ENCODE measurements around the gene EXOC6. TPM values are rescaled to one million over a fixed set of nuclear protein-coding genes. Genes with fewer than 3 reads are reported as not detected.

The EXOC6 gene
- total and polyA plus RNA-seq, 2 of the 13 experiments (the other 11 are each of a cell fraction or from before 2014, with no cell fraction given), result 22.2 to 29.2 TPM

- TF ChIP-seq IKZF5 (CRISPR knock-in tag; IDR thresholded peaks at IDR 0.05), result no peak
- no peak for TF ChIP-seq MYC (CRISPR knock-in tag; IDR thresholded peaks at IDR 0.05; ENCODE audit: borderline replicate concordance)
- no peak for TF ChIP-seq ZFAT (CRISPR knock-in tag; conservative IDR thresholded peaks at IDR 0.05)
- TF ChIP-seq HOXA7 (CRISPR knock-in tag; IDR thresholded peaks at IDR 0.05), result no peak
- TF ChIP-seq ELF3 (CRISPR knock-in tag; IDR thresholded peaks at IDR 0.05), result peak; percentile 80
- no peak for TF ChIP-seq ZNF431 (CRISPR knock-in tag; IDR thresholded peaks at IDR 0.05; ENCODE audit: borderline replicate concordance, low read depth)
- no peak for TF ChIP-seq ZNF556 (CRISPR knock-in tag; IDR thresholded peaks at IDR 0.05; ENCODE audit: borderline replicate concordance)
- no peak for TF ChIP-seq ZNF44 (CRISPR knock-in tag; IDR thresholded peaks at IDR 0.05)
- TF ChIP-seq SRY (CRISPR knock-in tag; IDR thresholded peaks at IDR 0.05), result no peak
- TF ChIP-seq MLXIP (CRISPR knock-in tag; IDR thresholded peaks at IDR 0.05; ENCODE audit: borderline replicate concordance), result no peak
- TF ChIP-seq ZNF362 (CRISPR knock-in tag; IDR thresholded peaks at IDR 0.05; ENCODE audit: borderline replicate concordance), result peak; percentile 84
- no peak for TF ChIP-seq MIXL1 (CRISPR knock-in tag; IDR thresholded peaks at IDR 0.05)
- TF ChIP-seq ZNF841 (CRISPR knock-in tag; IDR thresholded peaks at IDR 0.05; ENCODE audit: borderline replicate concordance), result no peak
- no peak for TF ChIP-seq ZNF883 (CRISPR knock-in tag; IDR thresholded peaks at IDR 0.05; ENCODE audit: not compliant biosample characterization)
- TF ChIP-seq SPEN (CRISPR knock-in tag; IDR thresholded peaks at IDR 0.05; ENCODE audit: low read depth), result no peak
- no peak for TF ChIP-seq JUNB (CRISPR knock-in tag; IDR thresholded peaks at IDR 0.05; ENCODE audit: borderline replicate concordance)
- TF ChIP-seq PRDM15 (CRISPR knock-in tag; IDR thresholded peaks at IDR 0.05), result no peak
- TF ChIP-seq ZNF740 (CRISPR knock-in tag; IDR thresholded peaks at IDR 0.05), result no peak
- no peak for TF ChIP-seq ZNF121 (CRISPR knock-in tag; IDR thresholded peaks at IDR 0.05)
- TF ChIP-seq PTBP1 (IDR thresholded peaks at IDR 0.05; ENCODE audit: low read depth, low read length, poor library complexity, severe bottlenecking), result no peak
- TF ChIP-seq MBNL3 (CRISPR knock-in tag; conservative IDR thresholded peaks at IDR 0.05), result no peak
Measured at GRCh38 chr10:92847202-92847864, 987 bp upstream of the EXOC6 start (continued).
